Kasumi-1 (cell line): ENCODE measurements around the gene LIAS.
"Not testable (repeated sequence)": the region's sequence is repeated elsewhere in the genome, so short reads cannot be mapped to it uniquely, and the experiment has no call there.

Experiments used
- DNase-seq, 2 experiments: peaks; one replicate each; lab custom pipeline; 2025; lab: John Stamatoyannopoulos, UW

The LIAS gene

DNA sequence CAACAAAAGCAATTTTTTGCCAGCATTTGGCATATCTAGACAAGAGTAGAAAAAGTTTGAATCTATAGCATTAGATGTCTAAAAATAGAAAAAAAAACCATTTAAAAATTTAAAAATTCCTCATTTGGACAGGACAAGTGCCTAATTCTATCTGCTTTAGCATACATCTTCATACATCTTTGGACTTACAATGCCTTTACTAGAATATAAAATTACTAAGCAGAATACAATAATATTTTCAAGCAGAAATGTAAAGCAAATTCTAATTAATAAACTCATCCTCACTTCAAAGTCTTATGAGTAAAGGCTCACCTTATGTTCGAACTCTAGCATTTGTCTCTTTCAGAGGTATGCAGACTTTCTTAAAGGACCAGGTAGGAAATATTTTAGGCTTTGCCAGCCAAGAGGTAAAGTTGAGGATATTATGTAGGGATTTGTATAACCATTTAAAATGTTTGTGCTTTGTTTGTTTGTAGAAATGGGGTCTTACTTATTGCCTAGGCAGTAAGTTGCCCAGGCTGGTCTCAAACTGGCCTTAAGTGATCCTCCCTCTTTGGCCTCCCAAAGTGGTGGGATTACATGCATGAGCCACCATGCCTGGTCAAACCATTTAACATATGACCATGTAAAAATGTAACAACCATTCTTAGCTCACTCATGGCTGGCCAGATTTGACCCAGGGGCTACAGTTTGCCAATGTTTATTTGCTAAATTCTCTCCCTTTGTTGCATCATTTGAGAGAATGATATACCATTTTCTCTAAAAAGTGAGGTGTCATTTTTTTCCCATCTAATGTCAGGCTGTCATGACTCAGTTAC, 39.3 kb downstream of the LIAS start:
- no peak for DNase-seq

- DNase-seq: no peak
These were observed 39.8 kb downstream of the LIAS start for GRCh38 chr4:39498727-39499020.

DNA sequence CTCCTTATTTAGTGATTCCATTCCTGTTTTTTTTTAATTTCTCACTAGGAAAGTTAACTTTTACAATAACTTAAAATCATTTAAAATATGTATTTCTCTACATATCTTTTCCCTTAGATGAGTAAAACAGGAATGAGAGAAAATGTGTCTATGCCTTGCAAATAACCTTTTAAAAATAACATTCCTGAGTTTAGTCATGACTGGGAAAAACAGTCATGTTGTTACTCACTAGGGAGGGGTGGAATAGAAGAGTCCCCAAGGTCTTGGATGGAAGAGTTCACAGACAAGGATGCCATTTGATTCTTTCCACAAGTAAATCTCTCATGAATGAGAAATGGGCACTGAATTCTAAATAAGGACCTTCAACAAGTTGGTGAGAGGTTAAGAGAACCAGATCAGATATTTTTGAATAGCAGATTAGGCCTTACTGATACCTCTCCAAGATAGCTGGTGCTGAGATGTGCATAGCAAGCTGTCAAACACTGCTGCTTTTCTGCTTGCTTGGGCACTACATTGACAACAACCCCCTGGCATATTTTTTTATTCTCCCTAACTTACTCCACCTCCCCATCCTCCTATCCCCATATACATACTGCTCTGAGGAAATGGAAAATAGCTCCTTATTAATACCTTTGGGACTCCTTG, 43.3 kb downstream of the LIAS start:
- no peak for DNase-seq

GRCh38 chr4:39502664-39503035, 43.8 kb downstream of the LIAS start:
- not testable (repeated sequence) for DNase-seq

- no peak for DNase-seq
These were observed 45.7 kb downstream of the LIAS start for GRCh38 chr4:39504538-39504937.

GRCh38 chr4:39505581-39505980, 46.7 kb downstream of the LIAS start:
- DNase-seq: no peak

DNA sequence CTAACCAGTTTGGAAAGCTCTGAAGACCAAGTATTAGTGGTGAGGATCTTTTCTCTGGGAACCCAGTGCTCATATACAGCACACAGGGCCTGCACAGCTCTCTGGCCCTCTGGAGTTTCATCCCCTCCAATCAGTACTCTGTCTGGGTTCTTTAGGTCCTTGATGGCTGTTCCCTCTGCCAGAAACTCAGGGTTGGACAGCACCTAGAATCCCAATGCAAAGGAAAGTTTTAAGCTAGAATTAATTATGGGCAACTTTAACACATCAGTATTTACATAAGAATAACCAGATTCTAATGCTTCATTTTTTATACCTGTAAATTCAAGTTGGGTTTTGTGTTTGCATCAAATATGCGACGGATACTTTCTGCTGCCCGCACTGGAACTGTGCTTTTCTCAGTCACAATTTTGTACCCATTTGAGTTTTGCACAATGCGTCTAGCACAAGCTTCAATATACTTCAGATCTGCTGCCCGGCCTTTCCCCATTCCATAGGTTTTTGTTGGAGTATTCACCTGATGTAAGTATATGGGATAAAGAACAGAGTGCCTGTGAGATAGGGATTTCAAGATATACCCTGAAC, 51.6 kb downstream of the LIAS start:
- no peak for DNase-seq

GRCh38 chr4:39514266-39514665, 55.4 kb downstream of the LIAS start:
- not testable (repeated sequence) for DNase-seq

GRCh38 chr4:39514888-39515401, 56.1 kb downstream of the LIAS start:
- DNase-seq: no peak

DNA sequence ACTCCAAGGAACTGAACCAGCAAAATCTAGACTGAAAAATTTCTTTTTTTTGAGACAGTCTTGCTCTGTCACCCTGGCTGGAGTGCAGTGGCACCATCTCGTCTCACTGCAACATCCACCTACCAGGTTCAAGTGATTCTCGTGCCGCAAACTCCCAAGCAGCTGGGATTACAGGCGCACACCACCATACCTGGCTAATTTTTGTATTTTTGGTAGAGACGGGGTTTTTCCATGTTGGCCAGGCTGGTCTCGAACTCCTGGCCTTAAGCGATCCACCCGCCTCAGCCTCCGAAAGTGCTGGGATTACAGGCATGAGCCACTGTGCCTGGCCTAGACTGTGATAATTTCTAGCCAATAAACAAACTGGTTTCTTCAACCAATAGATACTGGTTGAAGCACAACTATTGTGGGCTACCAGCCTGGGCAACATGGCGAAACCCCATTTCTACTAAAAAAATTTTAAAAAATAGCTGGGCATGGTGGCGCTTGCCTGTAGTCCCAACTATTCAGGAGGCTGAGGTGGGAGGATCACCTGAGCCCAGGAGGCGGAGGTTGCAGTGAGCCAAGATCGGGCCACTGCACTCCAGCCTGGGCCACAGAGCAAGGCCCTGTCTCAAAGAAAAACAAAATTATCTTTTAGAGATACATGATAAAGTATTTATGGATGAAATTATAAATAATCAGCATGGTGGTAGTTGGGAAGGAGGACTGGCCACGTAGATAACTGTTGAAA, 57.0 kb downstream of the LIAS start:
- not testable (repeated sequence) for DNase-seq

GRCh38 chr4:39516407-39516966, 57.6 kb downstream of the LIAS start:
- DNase-seq: no peak

- DNase-seq: no peak
These were observed 59.6 kb downstream of the LIAS start for GRCh38 chr4:39518484-39518883.

GRCh38 chr4:39521253-39521919, 62.5 kb downstream of the LIAS start:
- DNase-seq: no peak

- no peak for DNase-seq
These were observed 63.2 kb downstream of the LIAS start for GRCh38 chr4:39522068-39522467.

DNA sequence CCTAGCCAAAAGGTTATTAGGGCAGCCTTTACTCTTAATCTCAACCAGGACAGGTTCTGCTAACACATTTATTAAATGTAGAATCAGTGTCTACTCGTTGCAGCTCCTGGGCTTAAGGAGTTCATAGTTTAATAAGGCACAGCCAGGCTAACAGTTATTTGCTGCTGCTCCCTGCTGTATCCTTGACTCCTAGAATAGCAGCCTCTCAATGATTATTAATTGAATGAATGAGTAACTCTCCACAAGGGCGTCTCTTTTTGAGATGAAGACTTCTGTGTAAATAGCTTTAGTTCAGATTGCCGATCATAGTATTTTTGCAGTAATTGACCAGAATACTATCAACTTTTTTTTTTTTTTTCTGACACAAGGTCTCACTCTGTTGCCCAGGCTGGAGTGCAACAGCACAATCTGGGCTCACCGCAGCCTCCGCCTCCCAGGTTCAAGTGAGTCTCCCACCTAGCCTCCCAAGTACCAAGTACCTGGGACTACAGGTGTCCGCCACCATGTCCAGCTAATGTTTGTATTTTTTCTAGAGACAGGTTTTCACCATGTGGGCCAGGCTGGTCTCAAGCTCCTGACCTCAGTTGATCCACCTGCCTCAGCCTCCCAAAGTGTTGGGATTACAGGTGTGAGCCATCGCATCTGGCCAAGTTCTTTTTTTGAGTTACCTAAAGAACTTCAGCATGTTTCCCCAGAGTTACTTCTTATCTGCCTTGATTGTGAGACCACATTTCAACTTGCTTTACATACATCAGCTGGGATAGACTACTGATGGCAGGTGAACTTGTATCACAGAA, 65.5 kb downstream of the LIAS start:
- DNase-seq: no peak

DNA sequence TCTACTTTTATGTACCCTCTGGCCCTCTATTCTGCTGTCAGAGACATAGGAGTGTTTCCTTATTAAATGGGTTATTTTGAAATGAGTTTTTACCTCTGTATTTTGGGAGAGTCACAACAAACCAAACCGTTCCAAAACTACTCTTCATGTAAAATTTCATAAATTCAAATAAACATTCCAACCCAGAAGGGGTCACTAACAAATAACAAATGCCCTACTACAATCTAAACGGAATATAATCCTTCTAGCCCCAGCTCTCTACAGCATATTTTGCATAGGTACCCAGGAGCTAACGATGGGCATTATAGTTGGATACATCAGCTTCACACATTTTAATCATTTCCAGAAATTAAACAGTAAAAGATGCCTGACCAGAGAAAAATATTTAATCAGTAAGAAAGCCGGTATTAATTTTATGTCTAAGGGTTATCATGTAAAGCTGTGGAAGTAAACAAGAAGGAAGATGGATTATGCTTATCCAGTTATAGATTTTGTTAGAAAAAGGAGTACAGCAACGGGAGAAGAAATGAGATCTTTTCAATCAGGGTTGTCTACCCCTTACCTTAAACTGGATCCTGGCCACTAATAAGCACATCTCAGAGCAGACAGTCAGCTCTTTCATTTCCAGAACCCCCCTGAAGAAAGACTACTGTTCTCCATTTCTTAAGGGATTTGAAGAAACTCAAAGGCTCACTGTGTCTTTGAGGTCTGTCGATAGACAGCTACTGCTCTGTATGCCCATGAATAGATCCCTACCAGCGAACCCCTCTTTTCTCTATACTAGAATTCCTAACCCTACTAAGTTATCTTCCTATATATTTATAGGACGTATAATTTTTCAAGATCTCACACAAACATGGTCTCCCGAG, 67.2 kb downstream of the LIAS start:
- peak in 1 of 2 experiments; percentile 14 for DNase-seq

- DNase-seq: peak; percentile 37 to 43
These were observed 68.0 kb downstream of the LIAS start for GRCh38 chr4:39526765-39527295.

DNA sequence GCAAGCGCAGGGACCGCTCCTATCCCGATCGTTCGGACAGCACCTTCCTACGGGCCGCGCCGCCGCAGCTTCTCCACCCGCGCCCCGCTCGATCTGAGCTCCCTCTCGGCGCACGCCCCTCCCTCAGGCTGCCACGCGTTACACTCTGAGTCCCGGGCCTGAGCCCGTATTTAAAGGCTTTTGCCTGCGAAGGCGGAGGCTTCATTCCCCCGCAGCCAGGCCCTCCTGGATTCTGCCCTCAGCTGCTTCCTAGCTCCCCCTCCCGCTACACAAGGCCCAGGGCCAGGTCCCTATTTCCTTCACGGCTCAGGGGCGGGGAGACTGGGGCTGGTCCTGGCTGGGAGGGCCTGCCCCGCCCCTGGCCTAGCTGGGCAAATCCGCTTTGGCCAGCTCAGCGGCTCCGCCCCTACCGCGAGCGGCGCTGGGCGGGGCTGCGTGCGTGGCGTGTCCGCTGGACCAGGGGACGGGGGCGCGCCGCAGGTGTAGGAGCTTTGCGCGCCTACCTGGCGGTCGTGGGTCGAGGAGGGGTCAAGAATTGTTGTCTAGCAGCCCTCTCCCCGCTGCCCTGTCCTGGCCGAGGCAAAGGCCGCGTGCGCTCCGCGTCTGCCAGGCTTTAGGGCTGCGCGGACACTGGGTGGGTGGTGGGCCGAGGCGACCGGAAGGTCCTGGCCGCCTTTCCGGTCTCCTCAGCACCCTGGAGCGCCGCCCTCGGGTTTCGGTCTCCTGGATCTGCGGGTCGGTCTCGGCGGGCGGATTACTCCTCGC, 68.6 kb downstream of the LIAS start, which contains the start of gene UGDH:
Gene UGDH (minus strand): TSS at position 144 of the 765 bp plus-strand sequence. CDS start 5,927 bp downstream, outside the sequence.
- DNase-seq: peak; percentile 90 to 93

- DNase-seq: no peak
These were observed 69.2 kb downstream of the LIAS start for GRCh38 chr4:39528061-39528465.
